H4 (cell line): ENCODE results near the gene TECR. TPM values are rescaled to one million over a fixed set of nuclear protein-coding genes. Genes with fewer than 3 reads are reported as not detected.
"Not testable (repeated sequence)": the region's sequence is repeated elsewhere in the genome, so short reads cannot be mapped to it uniquely, and the experiment has no call there.

Experiments
- DNase-seq: peaks from one replicate; pipeline ENCODE4 v3.0.0-alpha.2; 2015; ENCODE audit warnings: low spot score
- total RNA-seq: library from RNA; depleted of rRNA; stranded (reverse); fragments of >200 nt; shearing (Covaris generic); gene quantifications from 2 replicates; pipeline ENCODE4 v1.2.3, GENCODE V29; 2014

TECR gene
- total RNA-seq, 1 experiment from 2014 or later, result 124 TPM

- no peak for DNase-seq
These were observed 31.3 kb downstream of the TECR start for GRCh38 chr19:14560776-14561108.

- DNase-seq, result no peak
These were observed 31.9 kb downstream of the TECR start for GRCh38 chr19:14561249-14561648.

DNA sequence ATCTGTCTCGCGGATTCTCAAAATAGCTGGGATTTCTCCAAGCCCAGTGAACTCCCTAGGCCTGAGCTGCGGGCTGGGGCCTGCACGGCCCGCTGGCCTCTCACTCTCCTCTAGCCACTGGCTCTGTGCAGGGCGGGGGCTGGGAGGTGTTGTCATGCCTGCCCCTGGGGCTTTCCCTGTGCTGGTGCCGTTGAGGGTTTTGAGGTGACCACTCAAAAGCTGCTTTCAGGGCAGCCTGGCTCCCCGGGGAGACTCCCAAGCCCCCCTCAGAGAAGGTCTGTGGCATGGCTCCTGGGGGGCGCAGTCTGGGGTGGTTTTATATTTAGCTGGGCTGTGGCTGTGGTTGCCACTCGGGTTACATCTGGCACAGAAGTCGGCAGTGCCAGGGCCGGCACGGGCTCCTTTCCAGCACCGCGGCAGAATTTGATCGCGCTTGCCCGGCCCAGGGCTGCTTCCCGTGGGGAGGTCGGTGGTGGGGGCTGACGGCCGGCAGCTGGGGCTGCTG lies 32.5 kb downstream of the TECR start:
- DNase-seq, result peak; percentile 59

- DNase-seq, result no peak
These were observed 33.5 kb downstream of the TECR start for GRCh38 chr19:14562660-14563589.

- no peak for DNase-seq
These were observed 34.2 kb downstream of the TECR start for GRCh38 chr19:14563590-14563926.

- no peak for DNase-seq
These were observed 34.7 kb downstream of the TECR start for GRCh38 chr19:14563989-14564651.

- DNase-seq, result not testable (repeated sequence)
These were observed 35.4 kb downstream of the TECR start for GRCh38 chr19:14564652-14565297.

DNA sequence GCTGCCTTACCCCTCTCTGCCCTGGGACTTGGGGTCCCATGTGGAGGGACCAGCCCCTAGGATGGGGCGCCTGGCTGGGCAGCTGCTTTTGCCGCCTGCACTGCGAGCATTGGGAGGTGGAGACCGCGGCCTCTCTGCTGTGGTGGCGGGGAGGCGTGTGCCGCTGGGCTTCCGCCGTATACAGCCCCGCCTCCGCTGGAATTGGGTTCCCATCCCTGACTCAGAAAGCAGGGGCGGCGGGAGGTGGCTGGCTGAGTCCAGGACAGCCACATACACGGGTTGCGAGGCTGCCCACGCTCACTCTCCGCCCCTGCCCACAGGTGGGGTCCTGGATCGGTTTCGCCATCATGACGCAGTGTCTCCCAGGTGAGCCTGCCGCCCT lies 35.9 kb downstream of the TECR start:
- no peak for DNase-seq

GRCh38 chr19:14565765-14566711 lies 36.6 kb downstream of the TECR start:
- no peak for DNase-seq

DNA sequence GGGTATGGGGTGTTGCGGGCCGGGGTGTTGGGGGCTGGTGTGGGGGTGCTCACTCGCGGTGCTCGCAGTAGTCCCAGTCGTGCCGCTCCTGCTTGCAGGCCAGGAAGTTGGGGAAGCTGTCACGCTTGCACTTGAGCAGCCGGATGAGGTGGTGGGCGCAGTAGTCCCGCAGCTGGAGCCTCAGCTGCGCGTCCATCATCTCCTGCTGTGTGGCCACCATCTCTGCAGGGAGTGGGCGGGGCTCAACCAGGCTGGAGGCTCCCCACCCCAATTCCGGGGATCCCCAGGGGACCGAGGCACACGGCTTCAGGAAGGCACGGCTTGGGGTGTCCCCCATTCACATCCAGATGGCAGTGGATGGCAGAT lies 37.3 kb downstream of the TECR start:
- no peak for DNase-seq

DNA sequence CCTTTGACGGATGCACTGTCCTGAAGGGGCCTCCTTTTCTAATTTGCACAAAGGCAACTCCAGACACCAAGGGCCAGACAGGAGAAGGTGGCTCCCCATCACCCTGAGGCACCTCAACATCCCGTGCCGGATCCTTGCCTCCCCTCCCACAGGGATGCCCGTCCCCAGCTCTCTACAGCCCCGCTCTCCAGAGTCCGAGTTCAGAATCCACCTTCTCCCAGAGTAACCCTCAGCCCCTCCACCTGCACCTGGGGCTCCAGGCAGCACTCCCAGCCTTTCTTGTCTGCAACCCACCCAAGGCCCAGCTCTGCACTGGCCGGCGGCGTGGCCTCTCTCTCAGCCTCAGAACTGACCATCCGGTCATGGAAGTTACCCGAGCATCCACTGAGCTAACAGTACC lies 37.7 kb downstream of the TECR start:
- DNase-seq, result no peak

GRCh38 chr19:14570864-14571527 lies 41.6 kb downstream of the TECR start:
- no peak for DNase-seq

DNA sequence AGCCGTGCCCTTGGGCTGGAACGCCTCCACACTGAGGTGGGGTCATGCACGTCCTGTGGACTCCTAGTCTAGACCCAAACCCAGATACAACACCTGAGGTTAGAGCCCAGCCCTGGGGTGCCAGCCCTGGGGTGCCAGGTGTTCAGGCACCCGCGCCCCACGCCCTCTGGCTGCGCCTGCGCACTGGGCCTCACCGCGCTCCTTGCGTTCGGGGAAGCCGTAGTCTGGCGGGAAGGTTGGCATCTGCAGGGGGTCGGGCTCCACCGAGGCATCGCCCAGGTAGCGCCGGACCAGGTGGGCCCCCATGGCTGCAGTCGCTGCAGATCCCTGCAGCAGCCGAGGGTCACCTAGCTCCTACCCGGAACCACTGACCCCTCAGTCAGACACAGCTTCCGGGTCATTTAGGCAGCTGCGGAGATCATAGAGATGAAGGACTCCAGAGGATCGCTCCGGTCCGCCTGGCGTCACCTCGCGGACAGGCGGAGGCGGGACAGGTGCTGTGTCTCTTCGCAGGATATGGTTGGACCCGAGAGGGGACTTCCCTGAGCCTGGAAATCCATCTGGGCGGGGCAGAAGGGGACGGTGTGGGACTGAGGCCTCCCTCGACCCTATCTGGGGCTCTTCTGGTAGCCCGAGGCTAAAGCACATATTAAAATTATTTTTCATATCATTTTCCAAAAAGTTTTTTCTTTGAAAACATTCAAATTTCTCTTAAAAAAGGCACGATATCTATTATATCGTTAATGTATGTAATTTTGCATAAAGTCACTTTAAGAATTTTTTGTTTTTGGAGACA lies 42.5 kb downstream of the TECR start, which contains the start of gene NDUFB7:
Gene NDUFB7, minus strand, starts transcription at position 372 of the 796 bp plus-strand sequence. Its CDS starts 66 bp downstream, at position 306.
- peak; percentile 97 for DNase-seq

DNA sequence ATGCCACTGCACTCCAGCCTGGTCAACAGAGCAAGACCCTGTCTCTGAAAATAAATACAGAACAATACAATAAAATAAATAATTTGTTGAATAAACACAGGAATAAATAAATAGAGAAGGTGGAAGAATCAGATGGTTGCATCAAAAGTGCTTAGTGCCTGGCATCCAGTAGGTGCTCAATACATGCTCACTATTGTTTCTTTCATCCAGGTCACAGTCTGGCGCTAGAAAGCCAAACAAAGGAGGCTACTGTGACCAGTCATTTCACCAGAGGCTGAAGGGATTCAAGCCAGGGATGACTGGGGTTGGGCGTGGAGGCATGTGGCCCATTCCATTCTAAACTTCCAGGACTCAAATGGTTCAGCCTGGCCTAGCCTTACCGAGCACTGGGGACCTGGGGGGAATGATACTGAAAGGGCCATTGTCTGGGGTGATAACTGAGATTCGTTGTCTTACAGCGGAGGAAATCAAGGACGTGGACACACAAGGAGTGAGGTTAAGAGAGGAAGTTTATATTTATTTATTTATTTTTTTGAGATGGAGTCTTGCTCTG lies 46.1 kb downstream of the TECR start:
- DNase-seq, result no peak

DNA sequence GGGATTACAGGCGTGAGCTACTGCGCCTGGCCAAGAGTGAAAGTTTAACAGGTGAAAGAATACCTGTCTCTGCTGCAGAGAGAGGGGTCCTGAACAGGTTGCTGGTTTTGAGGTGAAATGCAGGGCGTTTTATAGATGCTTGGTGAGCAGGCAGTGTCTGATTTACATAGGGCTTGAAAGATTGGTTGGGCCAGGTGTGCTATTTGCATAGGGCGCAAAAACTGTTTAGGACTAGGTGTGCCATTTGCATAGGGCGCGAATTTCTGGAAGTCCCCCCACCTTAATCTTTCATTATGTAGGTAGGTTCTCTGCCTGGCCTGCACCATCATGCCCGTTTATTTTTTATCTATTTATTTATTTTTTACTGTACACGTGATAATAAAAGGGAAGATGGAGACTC lies 47.0 kb downstream of the TECR start:
- DNase-seq, result no peak

DNA sequence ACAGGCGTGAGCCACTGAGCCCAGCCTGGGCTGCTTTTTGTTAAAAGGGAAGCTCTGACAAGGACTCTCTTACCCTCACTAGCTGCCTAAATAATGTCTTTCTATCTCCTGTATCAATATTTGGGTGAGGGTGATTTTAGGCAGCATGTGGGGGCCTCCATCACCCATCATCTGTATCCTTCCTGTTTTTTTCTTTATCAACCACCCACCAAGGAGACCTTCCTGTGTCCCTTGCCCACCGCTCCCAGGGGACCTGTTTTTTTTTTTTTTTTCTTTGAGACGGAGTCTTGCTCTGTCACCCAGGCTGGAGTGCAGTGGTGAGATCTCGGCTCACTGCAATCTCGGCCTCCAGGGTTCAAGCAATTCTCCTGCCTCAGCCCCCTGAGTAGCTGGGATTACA lies 47.9 kb downstream of the TECR start:
- no peak for DNase-seq

DNA sequence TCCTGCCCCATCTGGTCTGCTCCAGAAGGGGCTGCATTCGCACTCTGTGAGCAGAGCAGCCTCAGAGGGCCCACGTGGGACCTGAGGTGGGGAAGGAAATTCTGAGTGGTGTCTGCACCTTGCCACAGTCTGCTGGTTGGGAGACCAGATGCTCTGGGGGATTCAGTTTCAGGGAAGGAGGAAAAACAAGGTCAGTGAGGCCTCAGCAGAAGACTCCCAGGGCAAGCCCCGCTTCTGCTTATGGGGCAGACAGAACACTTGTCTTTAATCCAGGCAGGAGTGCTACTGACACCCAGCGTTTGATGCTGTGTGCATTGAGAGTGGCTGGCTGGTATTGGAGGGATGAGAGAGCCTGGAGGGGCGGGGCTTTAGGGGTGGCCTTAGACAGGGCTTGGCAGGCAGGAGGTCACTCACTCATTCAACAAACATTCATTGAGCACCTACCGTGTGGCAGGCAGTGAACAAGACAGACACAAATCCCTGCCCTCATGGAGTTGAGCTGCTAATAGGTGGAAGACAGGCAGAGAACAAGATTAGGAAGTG lies 48.6 kb downstream of the TECR start:
- no peak for DNase-seq

DNA sequence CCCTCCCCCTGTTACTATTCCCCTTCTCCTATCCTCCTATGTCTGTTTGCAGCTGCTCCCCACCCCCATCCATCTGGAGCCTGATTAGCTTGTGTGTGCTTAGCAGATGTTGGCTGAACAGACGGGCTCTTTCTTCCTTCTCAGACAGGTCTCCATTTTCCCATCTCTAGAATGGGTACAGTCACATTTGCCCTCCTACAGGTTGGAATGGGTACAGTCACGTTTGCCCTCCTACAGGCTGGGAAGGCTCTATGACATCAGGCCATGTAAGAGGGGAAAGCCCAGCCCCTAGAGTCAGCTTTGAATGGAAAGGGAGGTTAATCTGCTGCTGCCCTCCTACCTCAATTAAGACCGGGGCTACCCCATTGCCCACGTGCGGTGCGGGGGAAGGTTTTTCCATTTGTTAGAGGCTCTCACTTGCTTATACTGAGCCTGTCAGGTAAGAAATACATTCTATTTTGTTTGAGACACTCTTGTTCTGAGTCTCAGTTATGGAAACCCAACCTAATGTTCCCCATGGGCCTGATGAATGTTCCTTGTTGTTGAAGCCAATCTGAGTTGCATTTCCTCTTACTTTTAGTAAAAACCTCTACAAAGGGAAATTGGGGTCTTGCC lies 51.3 kb downstream of the TECR start:
- no peak for DNase-seq

DNA sequence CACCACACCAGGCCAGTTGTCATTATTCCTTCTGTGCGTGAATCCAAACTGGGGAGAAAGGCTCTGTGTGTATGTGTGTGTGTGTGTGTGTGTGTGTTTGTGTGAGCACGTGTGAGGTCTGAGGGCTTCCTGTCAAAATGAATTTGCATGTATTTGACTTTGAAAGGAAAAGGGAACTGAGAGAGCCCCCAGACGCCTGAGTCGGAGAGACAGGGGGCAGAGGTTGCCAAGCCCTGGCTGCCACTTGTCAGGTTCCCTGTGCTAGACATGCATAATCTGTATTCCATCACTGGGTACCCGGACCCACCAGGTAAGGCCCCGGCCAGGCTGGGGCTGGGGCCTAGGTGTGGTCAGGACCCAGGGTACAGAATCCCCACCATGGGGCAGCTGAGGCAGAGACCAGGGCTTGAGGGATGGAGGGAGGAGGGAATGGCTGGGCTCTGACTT lies 53.5 kb downstream of the TECR start, which contains the start of gene CLEC17A:
Gene CLEC17A, plus strand, starts transcription at position 191 of the 447 bp plus-strand sequence. Its CDS starts 77 bp downstream, at position 268.
- no peak for DNase-seq
